Epidermal melanocyte (primary cell): Measurements from ENCODE around the gene GNG7.
"Not testable (repeated sequence)": the region's sequence is repeated elsewhere in the genome, so short reads cannot be mapped to it uniquely, and the experiment has no call there.

Source experiments
- DNase-seq: peaks from one replicate; pipeline ENCODE4 v3.0.0; 2011; ENCODE audit warnings: low spot score; ENCODE audit not compliant: insufficient read length

GNG7 gene

GRCh38 chr19:2552859-2553258 is 149.6 kb downstream of the GNG7 start:
- DNase-seq = no peak

DNA sequence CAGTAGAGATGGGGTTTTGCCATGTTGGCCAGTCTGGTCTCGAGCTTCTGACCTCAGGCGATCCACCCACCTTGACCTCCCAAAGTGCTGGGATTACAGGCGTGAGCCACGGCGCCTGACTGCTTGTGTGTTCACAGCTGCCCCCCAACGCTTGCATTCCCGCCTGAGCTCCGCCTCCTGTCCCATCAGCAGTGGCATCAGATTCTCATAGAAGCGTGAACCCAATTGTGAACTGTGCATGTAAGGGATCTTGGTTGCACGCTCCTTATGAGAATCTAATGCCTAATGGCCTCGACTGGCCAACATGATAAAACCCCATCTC is 150.7 kb downstream of the GNG7 start:
- no peak for DNase-seq

GRCh38 chr19:2551172-2551863 is 151.2 kb downstream of the GNG7 start:
- DNase-seq = no peak

GRCh38 chr19:2550431-2551171 is 151.9 kb downstream of the GNG7 start:
- no peak for DNase-seq

GRCh38 chr19:2549701-2550191 is 152.7 kb downstream of the GNG7 start:
- peak; percentile 93 for DNase-seq

GRCh38 chr19:2548966-2549365 is 153.5 kb downstream of the GNG7 start:
- no peak for DNase-seq

GRCh38 chr19:2547721-2548120 is 154.8 kb downstream of the GNG7 start:
- no peak for DNase-seq

DNA sequence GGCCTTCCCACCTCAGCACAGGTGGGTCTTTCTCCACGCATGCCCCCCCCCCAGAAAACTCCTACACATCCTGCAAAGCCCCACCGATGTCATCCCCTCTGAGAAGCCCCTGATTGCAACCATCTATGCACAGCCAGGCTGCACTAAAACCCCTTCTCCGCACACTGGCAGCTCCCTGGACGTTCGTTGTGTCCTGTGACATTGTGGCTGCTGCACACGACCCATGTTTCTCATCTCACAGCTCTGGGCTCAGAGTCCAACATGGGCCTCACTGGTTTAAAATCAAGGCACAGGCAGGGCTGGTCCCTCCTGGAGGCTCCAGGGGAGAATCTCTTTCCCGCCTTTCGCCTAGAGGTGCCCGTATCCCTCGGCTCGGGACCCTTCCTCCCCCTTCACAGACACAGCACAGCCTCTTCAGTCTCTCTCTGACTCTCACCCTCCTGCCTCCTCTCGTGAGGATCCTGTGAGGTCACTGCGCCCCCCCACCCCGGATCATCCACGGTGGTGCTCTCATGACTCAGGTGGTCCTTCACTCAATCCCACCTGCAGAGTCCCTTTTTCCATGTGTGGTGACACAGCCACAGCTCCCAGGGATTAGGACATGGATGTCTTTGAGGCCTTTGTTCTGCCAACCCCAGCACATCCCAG is 155.3 kb downstream of the GNG7 start:
- DNase-seq = no peak

DNA sequence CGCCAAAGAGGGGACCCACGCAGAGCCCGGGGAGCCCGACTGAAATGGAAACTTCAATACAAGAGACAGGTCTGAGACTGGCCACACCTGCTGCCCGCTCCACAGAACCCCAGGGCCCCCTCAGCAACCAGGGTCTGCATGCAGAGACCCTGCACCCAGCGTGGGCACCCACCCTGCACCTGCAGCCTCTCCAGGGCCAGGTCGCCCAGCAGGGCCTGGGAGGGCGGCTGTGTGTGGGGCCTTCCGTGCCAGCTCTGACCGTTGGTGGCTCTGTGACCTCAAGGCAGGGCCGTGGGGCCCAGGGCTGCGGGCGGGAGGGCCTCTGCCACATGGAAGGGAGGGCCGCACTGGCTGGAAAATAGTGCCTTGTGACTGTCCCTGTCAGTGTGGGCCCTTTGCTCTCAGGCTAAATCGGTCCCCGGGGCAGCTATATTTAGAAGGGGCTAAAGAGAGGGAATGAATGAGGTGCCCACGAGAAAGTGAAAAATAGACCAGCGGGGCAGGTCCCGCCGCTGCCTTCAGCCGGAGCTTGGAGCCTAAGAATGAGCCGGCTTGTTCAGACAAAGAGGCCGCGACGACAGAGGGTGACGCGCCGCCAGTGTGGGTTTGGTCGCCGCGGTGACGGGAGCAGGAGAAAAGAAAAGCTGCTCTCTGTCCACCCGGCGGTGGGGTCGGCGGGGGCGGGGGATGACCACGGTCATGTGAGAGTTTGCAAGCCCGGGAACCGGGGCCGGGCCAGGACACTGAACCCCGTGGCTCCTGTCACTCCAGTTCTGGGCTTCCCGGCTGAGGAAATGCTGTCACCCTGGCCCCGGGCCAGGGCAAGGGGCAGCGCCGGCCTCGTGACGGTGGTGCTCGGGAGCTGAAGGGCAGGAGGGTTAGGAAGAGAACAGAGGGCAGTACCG is 156.1 kb downstream of the GNG7 start:
- no peak for DNase-seq

- DNase-seq = not testable (repeated sequence)
These were observed 156.9 kb downstream of the GNG7 start for GRCh38 chr19:2545416-2546127.

DNA sequence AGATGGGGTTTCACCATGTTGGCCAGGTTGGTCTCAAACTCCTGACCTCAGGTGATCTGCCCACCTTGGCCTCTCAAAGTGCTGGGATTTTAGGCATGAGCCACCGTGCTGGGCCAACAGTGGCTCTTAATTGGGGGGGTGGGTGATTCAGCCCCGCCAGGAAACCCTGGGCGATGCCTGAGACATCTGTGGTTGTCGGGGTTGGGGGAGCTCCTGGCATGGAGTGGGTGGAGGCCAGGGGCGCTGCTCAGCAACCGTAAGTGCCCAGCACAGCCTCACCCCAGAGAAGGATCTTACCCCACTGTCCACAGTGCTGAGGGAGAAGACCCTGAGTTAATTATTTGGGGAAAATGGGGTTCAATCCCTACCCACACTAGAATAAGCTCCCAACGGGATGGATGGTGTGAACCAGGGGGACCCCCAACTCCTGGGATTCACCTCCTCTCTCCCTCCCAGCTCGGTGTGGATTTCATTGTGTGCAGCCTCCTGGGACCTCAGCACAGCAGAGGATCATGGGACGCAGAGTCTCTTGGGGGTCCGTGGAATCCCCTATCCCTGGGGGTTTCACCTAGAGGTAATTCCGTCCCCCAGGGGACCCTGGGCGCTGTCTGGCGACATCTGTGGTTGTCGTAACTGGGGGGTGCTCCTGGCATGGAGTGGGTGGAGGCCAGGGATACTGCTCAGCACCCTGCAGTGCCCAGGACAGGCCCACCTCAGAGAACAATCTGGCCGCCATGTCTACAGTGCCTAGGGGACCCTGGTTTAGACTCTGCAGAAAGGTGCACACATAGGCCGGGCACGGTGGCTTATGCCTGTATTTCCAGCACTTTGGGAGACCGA is 157.7 kb downstream of the GNG7 start:
- no peak for DNase-seq

- DNase-seq = peak; percentile 77
These were observed 158.7 kb downstream of the GNG7 start for GRCh38 chr19:2543463-2544442.

- DNase-seq = not testable (repeated sequence)
These were observed 159.4 kb downstream of the GNG7 start for GRCh38 chr19:2543072-2543462.

- no peak for DNase-seq
These were observed 160.0 kb downstream of the GNG7 start for GRCh38 chr19:2542341-2543069.

- DNase-seq = peak; percentile 84
These were observed 161.6 kb downstream of the GNG7 start for GRCh38 chr19:2540646-2541454.

DNA sequence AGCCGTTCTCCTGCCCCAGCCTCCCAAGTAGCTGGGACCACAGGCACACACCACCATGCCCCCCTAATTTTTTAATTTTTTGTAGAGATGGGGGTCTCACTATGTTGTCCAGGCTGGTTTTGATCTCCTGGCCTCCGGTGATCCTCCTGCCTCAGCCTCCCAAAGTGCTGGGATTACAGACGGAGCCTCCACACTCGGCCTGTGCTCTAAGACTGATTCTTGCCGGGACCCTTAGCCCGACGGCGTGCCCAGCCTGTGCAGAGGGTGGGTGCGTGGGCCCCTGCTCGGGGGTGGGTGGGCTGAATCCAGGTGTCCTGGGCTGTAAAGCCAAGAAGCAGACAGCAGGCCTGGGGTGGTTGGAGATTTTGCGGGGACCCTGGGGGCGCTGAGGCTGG is 162.2 kb downstream of the GNG7 start:
- no peak for DNase-seq

DNA sequence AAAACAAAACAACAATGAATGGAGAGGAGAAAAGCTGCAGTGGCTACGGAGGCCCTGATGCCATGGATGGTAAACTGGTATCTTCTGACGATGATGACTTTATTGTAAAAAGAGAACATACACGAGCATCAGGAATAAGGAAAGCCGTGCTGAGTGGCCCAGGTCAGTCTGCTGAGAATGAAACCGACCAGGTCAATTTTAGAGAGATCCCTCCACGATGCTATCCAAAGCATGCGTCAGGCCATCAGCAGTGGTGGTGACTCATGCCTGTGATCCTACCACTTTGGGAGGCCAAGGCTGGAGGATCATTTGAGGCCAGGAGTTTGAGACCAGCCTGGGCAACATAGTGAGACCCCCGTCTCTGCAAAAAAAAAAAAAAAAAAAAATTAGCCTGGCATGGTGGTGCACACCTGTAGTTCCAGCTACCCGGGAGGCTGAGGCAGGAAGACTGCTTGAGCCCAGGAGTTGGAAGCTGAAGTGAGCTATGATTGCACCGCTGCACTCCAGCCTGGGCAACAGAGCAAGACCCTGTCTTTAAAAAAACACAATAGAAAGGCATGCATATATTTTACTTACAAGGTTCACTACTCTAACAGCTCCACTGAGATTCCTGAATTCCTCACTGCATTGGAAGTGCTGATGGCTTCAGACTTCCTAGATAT is 164.3 kb downstream of the GNG7 start:
- no peak for DNase-seq
